ENCODE measurements around the gene ALDH1A2.
"Not testable (repeated sequence)": the region's sequence is repeated elsewhere in the genome, so short reads cannot be mapped to it uniquely, and the experiment has no call there.

ALDH1A2 gene

GRCh38 chr15:58039079-58040035, 26.2 kb downstream of the ALDH1A2 start:
- no peak for DNase-seq

- no peak for DNase-seq
Observed at GRCh38 chr15:58038426-58039078, 27.0 kb downstream of the ALDH1A2 start.

- no peak for DNase-seq
Observed at GRCh38 chr15:58037723-58038301, 27.7 kb downstream of the ALDH1A2 start.

GRCh38 chr15:58036579-58036978, 28.9 kb downstream of the ALDH1A2 start:
- peak; percentile 14 to 48 (median 33) for DNase-seq

GRCh38 chr15:58028392-58028791, 37.1 kb downstream of the ALDH1A2 start:
- not testable (repeated sequence) for DNase-seq

GRCh38 chr15:58026552-58026951, 39.0 kb downstream of the ALDH1A2 start:
- DNase-seq = no peak

GRCh38 chr15:58026051-58026450, 39.5 kb downstream of the ALDH1A2 start:
- DNase-seq = no peak

- peak in 1 of 3 donors; percentile 16 for DNase-seq
Observed at GRCh38 chr15:58021332-58022230, 43.9 kb downstream of the ALDH1A2 start.

GRCh38 chr15:58019503-58020376, 45.8 kb downstream of the ALDH1A2 start:
- DNase-seq = no peak

- peak in 1 of 3 donors; percentile 8 for DNase-seq
Observed at GRCh38 chr15:58017869-58018268, 47.6 kb downstream of the ALDH1A2 start.

GRCh38 chr15:58016581-58017175, 48.8 kb downstream of the ALDH1A2 start:
- DNase-seq = peak in 2 of 3 donors; percentile 57 to 78

GRCh38 chr15:58015565-58015964, 49.9 kb downstream of the ALDH1A2 start:
- peak in 2 of 3 donors; percentile 29 to 59 for DNase-seq

GRCh38 chr15:58014470-58014869, 51.0 kb downstream of the ALDH1A2 start:
- no peak for DNase-seq

- no peak for DNase-seq
Observed at GRCh38 chr15:58014040-58014439, 51.5 kb downstream of the ALDH1A2 start.

- DNase-seq = peak in 1 of 3 donors; percentile 13
Observed at GRCh38 chr15:58010983-58011382, 54.5 kb downstream of the ALDH1A2 start.

- DNase-seq = no peak
Observed at GRCh38 chr15:58003810-58004209, 61.7 kb downstream of the ALDH1A2 start.

- DNase-seq = no peak
Observed at GRCh38 chr15:58002338-58003126, 63.0 kb downstream of the ALDH1A2 start.

- DNase-seq = not testable (repeated sequence)
Observed at GRCh38 chr15:57999699-58000098, 65.8 kb downstream of the ALDH1A2 start.

- DNase-seq = no peak
Observed at GRCh38 chr15:57996561-57996960, 69.0 kb downstream of the ALDH1A2 start.
